Stimulated activated naive CD4-positive, alpha-beta T cell (primary cell): Measurements from ENCODE around the gene ACOT13.
A peak's percentile ranks its signal among the peaks of the same experiment; 100 is the strongest.
"Not testable (repeated sequence)": the region's sequence is repeated elsewhere in the genome, so short reads cannot be mapped to it uniquely, and the experiment has no call there.

Source experiments
- DNase-seq, 6 experiments: peaks; one replicate each; lab custom pipeline; 2025; lab: John Stamatoyannopoulos, UW

The ACOT13 gene

GRCh38 chr6:24692415-24692814, 25.5 kb downstream of the ACOT13 start:
- DNase-seq = no peak

DNA sequence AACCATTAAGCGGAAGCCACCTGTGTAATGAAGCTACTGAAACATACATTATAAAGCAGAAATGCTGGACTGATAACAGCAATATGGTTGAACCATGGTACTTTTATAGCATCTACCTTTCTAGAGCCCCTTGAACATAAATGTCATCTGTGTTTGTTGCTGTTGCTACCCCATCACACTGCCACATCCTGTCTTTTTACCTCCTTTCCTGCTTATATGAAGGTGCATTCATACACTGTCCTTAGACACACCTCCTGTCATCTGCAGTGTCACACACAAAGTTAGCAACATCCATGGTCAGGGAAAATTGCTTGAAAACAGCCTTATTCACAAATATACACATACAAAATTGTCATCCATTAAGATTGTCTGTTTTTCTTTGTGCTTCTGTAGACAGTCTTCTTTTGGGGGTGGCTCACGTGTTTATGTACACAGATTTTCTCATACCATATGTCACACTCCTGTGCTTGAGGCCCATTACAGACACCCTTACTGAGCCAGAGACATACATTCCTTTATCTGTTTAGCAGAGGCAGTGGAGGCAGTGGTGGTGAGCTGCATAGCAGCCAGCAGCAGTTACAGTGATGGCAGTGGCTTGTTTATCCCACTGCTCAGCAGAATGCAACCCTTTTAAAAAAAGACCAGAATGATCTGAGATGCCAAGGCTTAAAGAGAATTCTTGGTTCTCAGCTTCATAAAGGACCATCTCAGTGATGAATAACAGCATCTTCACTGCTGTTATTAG, 26.1 kb downstream of the ACOT13 start:
- DNase-seq = peak in 2 of 6 experiments; percentile 1 to 9

- DNase-seq = no peak
These were observed 27.3 kb downstream of the ACOT13 start for GRCh38 chr6:24694198-24694597.

DNA sequence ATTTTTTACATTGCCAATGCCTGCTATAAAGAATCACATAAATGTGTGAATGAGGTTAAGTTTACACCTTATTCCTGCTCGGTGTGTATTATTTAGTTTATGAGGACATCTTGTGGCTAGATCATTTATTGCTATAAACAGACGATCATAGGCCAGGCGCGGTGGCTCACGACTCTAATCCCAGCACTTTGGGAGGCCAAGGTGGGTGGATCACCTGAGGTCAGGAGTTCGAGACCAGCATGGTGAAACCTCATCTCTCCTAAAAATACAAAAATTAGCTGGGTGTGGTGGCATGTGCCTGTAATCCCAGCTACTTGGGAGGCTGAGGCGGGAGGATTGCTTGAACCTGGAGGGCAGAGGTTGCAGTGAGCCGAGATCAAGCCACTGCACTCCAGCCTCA, 28.8 kb downstream of the ACOT13 start:
- DNase-seq = peak; percentile 12 to 67 (median 17)

DNA sequence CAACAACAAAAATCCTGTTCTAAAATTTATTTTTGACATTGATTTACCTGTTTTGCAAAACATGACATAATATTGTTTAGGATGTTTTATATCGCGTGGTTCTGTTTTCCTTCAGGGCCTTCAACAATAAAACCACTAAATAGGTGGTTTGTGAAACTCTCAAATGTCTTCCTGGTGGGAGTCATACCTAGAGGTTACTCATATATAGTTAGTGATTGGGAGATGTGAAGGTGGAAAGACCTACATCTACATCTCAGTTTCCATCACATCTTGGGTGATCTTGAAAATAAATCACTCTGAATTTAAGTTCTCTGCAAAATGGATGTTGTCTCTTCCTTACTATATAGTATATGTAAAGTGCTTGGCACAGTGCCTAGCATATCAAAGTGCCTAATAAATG, 29.2 kb downstream of the ACOT13 start:
- no peak for DNase-seq

- no peak for DNase-seq
These were observed 32.9 kb downstream of the ACOT13 start for GRCh38 chr6:24699521-24700359.

DNA sequence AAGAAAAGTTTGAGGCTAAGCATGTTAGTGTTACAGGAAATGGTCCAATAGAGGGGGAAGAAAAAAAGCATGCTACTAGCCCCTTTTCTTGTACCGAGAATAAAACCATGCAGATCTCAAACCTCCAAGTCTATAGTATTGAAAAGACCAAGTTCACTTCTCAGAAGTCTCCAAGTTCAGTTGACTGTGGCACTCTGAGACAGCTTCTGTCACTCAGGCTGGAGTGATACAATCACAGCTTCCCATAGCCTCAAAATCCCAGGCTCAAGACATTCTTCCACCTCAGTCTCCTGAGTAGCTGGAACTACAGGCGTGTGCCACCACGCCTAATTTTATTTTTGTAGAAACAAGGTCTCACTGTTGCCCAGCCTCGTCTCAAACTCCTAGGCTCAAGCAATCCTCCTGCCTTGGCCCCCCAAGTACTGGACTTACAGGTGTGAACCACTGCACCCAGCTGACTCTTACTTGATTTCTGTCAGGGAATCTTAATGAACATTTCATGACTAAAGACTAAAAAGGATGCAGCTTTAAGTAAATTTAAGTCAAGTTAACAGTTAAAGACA, 35.9 kb downstream of the ACOT13 start:
- DNase-seq = no peak

DNA sequence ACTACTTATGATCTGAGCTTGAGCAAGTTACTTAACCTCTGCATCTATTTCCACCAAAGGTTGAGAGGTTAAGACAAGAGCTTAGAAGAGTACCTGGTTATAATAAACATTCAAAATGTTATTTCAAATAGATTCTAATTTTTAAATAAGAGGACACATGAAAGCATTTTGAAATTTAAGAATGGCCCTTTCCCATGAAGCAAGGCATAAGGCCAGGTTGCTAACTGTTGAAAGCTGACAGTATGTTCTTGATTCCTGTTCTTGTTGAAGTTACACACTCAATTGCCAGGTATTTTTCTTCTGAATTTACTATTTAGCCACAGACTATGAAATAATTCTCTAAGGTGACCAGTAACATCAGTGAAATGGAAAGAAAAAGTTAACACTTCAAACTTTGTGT, 37.6 kb downstream of the ACOT13 start:
- no peak for DNase-seq

DNA sequence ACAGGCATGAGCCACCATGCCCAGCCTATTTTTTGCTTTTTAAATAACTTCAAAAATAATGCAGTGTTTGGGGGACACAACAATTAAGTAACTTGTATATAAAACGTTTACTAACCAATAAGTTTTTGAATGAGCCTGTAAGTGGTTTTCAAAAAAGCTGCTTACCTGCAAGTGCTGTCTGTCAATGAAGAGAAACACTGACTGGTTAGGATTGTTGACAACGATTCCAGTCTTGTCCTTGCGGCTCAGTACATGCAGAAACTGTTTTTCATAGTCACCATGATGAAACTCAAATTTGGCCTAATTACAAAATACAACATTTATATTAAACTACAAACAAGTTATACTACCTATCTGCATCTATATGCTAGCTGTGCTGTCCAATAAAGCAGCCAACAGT, 41.7 kb downstream of the ACOT13 start:
- DNase-seq = no peak

GRCh38 chr6:24709014-24709711, 42.3 kb downstream of the ACOT13 start:
- DNase-seq = no peak

GRCh38 chr6:24710519-24711303, 43.8 kb downstream of the ACOT13 start:
- DNase-seq = no peak

- DNase-seq = not testable (repeated sequence)
These were observed 49.8 kb downstream of the ACOT13 start for GRCh38 chr6:24716602-24717148.

DNA sequence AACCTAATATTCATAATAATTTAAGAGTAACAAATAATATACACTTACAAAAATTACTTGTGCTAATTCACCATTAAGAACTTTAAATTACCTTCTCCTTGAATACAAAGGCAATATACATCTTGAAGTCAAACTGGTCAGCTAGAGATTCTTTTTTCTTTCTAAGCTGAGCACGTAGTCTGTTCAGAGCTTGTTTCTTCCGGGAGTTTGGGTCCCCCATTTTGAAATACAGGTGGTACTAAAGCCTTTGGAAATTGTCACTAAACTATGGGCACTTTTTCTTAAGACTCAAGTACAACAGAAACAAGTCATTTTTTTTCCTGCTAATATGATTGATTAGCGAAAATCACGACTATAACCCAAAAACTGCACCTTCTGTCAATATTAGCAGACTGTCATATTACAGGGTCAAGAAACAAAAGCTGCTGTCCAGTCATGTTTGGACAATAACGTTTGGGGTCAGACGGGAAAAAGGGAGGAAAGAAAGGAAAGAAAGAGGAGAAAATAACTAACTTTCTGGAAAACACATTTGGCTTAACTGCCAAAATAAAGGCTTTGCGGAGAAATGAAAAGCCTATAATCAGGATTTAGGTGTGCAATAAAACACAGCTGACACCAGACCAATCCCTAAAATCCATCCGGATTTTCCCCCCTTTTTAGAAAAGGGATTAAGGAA, 51.7 kb downstream of the ACOT13 start:
- DNase-seq = peak in 1 of 6 experiments; percentile 24

DNA sequence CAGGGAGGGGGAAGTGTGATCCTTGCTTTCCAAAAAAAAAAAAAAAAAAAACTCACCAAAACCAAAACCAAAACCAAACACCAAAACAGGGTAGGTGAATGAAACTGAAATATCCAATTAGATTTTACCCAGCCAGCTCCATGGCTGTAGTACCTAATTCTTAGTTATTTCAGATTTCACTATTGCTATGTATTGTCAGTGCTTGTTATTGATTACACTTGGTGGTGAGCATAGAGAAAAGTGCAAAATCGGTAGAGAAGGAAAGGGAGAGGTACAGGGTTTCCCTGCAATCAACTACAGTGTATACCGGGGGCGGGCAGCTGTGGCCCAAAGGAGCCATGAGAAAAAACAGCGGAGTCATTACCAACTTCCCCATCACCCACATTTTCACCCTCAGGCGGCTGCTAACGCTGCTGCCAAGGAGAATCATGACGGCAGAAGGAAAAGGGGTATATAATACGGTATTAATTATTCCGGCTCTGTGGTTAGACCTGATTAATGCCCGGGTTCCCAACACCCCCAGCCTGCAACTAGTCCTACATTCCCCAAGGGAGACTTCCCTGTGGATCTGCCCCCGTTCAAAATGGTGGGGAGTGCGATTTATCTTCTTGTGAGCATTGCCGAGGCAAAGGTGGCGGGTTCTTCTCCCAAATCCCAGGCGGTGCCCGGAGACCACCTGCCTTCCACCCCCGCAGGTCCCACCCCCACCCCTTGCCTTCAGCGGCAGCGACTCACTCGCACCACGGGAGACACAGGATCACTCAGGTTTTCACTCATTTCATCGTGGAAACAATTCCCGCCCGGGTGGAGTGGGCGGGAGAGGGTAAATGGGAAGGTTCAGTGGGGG, 52.5 kb downstream of the ACOT13 start, which contains the start of gene C6orf62:
C6orf62 (minus strand) TSS at position 30 of the 847 bp plus-strand sequence. CDS start 486 bp downstream, outside the sequence.
- DNase-seq = peak; percentile 5 to 63 (median 36)

- DNase-seq = peak; percentile 67 to 85 (median 70)
These were observed 53.3 kb downstream of the ACOT13 start for GRCh38 chr6:24720131-24720603.

- peak; percentile 98 to 100 (median 100) for DNase-seq
These were observed 54.0 kb downstream of the ACOT13 start for GRCh38 chr6:24720604-24721460.

DNA sequence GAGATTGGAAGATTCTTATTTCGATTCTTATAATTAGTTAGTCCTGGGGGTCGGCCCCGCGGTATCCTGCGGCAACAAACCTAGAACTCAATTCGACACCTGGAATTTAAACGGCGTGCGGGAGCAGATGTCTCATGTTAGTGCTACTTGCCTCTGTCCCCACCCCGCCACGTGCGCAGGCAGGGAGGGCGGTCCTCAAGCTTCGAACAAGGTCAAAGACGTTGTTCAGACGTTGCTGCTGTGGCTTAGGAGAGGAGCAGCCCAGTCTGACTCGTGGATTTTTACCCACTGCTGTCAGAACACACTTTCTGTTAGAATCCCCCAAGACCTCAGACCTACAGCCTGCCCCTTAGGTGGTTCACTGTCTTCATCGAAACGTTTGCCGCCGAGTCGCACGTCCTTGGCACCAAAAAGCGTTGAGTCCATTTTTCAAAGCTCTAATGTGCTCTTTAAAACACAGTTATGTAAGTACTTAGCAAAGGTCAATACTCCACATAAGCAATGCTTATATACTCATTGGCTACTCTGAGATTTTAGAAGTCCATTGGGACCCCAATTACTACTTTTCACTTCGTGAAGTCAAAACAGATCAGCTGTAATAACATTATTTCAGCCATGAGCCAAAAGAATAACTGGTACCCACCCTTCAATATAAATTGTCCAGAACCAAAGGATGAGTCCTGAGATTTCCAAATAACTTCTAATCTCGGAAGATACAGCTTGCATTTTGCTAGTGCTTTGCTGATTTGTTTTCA, 54.8 kb downstream of the ACOT13 start:
- DNase-seq = peak in 2 of 6 experiments; percentile 87 to 91
